Cortex of kidney (tissue), 1 donor: ENCODE measurements around the gene CALML5.

ENCODE experiments used
- DNase-seq: peaks from one replicate; lab custom pipeline; 2025; lab: John Stamatoyannopoulos, UW

Gene CALML5

GRCh38 chr10:5533098-5533731, 33.8 kb upstream of the CALML5 start:
- no peak for DNase-seq

- DNase-seq, result no peak
These were observed 33.3 kb upstream of the CALML5 start for GRCh38 chr10:5532618-5533097.

- no peak for DNase-seq
These were observed 32.9 kb upstream of the CALML5 start for GRCh38 chr10:5532307-5532605.

GRCh38 chr10:5531558-5532306, 32.4 kb upstream of the CALML5 start:
- no peak for DNase-seq

- DNase-seq, result no peak
These were observed 31.6 kb upstream of the CALML5 start for GRCh38 chr10:5530846-5531557.

GRCh38 chr10:5530412-5530806, 31.0 kb upstream of the CALML5 start:
- no peak for DNase-seq

- DNase-seq, result no peak
These were observed 30.5 kb upstream of the CALML5 start for GRCh38 chr10:5529702-5530411.

- no peak for DNase-seq
These were observed 29.8 kb upstream of the CALML5 start for GRCh38 chr10:5528989-5529701.

- DNase-seq, result no peak
These were observed 28.2 kb upstream of the CALML5 start for GRCh38 chr10:5527332-5528200.

- no peak for DNase-seq
These were observed 27.4 kb upstream of the CALML5 start for GRCh38 chr10:5526691-5527331.

GRCh38 chr10:5525561-5526341, 26.4 kb upstream of the CALML5 start:
- DNase-seq, result no peak

GRCh38 chr10:5524641-5525560, 25.5 kb upstream of the CALML5 start, which contains the start of gene CALML3:
Gene CALML3, plus strand, starts transcription at chr10:5524961. Its CDS starts 125 bp downstream, at chr10:5525086.
- DNase-seq, result no peak

GRCh38 chr10:5523796-5524574, 24.6 kb upstream of the CALML5 start:
- no peak for DNase-seq

GRCh38 chr10:5522913-5523560, 23.7 kb upstream of the CALML5 start:
- DNase-seq, result no peak

GRCh38 chr10:5519054-5519453, 19.7 kb upstream of the CALML5 start:
- no peak for DNase-seq

GRCh38 chr10:5518143-5518542, 18.8 kb upstream of the CALML5 start:
- no peak for DNase-seq

- DNase-seq, result no peak
These were observed 18.2 kb upstream of the CALML5 start for GRCh38 chr10:5517546-5517945.
